GM15510 (cell line): ENCODE data around the gene DCLK2.

Experiments
- POLR2A ChIP-seq: IDR thresholded peaks from 3 replicates; pipeline ENCODE4 v1.6.1; 2011; ENCODE audit warnings: borderline replicate concordance; ENCODE audit not compliant: insufficient read length; ENCODE audit errors: extremely low read depth

Gene DCLK2

DNA sequence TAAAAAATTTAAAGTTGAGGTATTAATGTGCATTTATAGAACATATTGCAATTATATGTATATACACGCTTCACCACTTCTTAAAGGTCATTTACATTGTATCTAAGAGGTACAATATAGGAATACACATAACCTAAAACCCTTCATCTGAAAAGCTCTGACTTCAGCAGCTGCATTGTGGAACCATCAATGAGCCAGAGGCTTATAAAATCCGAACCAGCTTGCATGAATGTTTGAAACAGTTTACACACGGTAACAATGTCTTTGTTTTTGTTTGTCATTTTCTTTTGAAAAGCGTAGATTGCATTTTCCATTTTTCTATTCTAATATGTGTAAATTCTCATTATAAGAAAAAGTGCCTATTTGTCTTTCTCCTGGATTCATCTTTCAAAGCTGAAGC is 221.6 kb downstream of the DCLK2 start:
- TF ChIP-seq POLR2A: no peak

DNA sequence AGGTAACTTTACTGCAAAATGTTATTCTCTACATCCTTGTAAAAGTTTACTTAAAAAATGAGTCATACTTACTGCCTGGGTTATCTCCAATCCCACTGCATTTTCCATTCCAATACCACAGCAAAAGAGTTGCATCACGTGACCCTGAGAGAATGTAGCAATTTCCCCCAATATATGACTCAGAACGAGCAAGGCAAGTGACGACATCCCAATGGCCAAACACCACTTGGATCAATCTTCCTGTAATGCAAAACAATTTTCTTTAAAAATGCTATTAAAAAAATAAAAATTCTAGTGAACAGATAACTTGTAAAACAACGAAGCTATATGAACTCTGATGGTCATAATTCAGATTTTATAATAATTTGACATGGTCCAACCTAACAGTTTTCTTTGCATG is 224.3 kb downstream of the DCLK2 start:
- TF ChIP-seq POLR2A: no peak

DNA sequence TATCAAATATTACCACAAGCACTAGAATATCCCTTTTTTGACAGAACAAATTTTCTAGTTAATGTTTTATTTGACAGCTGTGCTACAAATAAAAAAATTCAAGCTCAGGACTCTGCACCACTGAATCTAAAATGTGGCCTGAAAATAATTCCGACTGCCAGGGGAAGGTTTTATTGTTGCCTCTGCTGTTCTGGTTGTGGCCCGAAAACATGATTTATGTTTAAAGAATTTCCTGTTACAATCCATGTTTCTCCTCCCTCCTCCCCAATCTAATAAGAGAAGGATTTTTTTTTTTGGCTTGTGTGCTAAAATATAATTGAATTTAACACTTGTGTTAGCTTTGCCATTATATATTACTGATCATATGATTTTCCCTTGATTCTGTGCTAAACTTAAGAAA is 227.8 kb downstream of the DCLK2 start:
- TF ChIP-seq POLR2A: no peak

DNA sequence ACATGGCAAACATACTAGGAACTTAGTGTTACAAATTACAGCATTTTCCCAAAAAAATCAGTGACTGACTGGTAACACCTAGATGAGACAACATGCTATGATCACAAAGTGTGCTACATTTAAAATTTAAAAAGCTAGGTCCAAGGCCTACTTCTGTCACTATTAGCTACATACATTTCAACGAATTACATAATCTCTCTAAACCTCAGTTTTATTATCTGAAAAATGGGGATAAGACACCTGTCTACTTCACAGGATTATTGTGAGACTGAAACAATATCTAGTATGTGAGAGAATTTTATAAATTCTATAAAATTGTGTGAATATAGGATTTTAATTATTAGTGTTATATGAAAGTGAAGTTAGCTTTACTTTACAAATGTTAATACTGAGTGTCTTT is 228.5 kb downstream of the DCLK2 start:
- TF ChIP-seq POLR2A: no peak
